ENCODE results near the gene CCDC85B. TPM values are rescaled to one million over a fixed set of nuclear protein-coding genes. Genes with fewer than 3 reads are reported as not detected.

Gene CCDC85B
- total RNA-seq, 1 experiment from 2014 or later = 55.3 TPM

- Mint-ChIP-seq H3K9me3 (no peaks in the 10 kb centered on the region), H3K4me1 (peaks cover 10% of the 10 kb centered on the region), H3K27ac (no peak overlapping the region), H3K36me3 (peaks cover 5% of the 10 kb centered on the region), H3K27me3 (ENCODE audit: low read depth) (peaks cover 48% of the 10 kb centered on the region), H3K4me3 (no peak overlapping the region; the same call in 1 of the 2 replicates)
- TF ChIP-seq JAZF1 (CRISPR knock-in tag; IDR thresholded peaks at IDR 0.05) (no peak), PREB (CRISPR knock-in tag; IDR thresholded peaks at IDR 0.05; ENCODE audit: borderline replicate concordance) (no peak)
- CTCF ChIA-PET = interaction anchor here (3.8 to 16.6 kb wide), 3 partner anchors 10 to 90 kb away, joined by 11 to 539 read pairs (median 89); partner anchors contain the start of genes CCDC85B, CFL1, FIBP and MUS81
- DNase-seq (ENCODE audit: low spot score) (no peak), ATAC-seq (no peak)
- POLR2A ChIA-PET = interaction anchor here (0.5 to 3.1 kb wide), 3 partner anchors 11 to 206 kb away, joined by 3 to 19 read pairs (median 5); partner anchors contain the start of genes CFL1 and MUS81
These were observed 20.7 kb upstream of the CCDC85B start for GRCh38 chr11:65869643-65870306.

- ATAC-seq = no peak
- ChIA-PET CTCF (interaction anchor here (1.2 to 16.6 kb wide), 3 partner anchors 10 to 90 kb away, joined by 4 to 539 read pairs (median 89); partner anchors contain the start of genes CCDC85B, CFL1, FIBP and MUS81), POLR2A (interaction anchor here (1.2 to 3.1 kb wide), 2 partner anchors 11 to 20 kb away, joined by 3 to 19 read pairs; partner anchors contain the start of genes CFL1 and MUS81)
- H3K36me3 Mint-ChIP-seq = peaks cover 1% of the 10 kb centered on the region; the same call in 1 of the 2 replicates
- H3K27me3 Mint-ChIP-seq (ENCODE audit: low read depth) = peaks cover 48% of the 10 kb centered on the region
- H3K4me1 Mint-ChIP-seq = peaks cover 10% of the 10 kb centered on the region
- DNase-seq (ENCODE audit: low spot score) = no peak
- H3K27ac Mint-ChIP-seq = no peak overlapping the region
- no peak overlapping the region for H3K4me3 Mint-ChIP-seq
- no peaks in the 10 kb centered on the region for H3K9me3 Mint-ChIP-seq
- TF ChIP-seq ESRRA (CRISPR knock-in tag; IDR thresholded peaks at IDR 0.05; ENCODE audit: borderline replicate concordance) = no peak
- no peak for TF ChIP-seq TEAD1 (CRISPR knock-in tag; IDR thresholded peaks at IDR 0.05)
- TF ChIP-seq ZNF317 (CRISPR knock-in tag; IDR thresholded peaks at IDR 0.05; ENCODE audit: borderline replicate concordance, low read depth) = no peak
- no peak for TF ChIP-seq ZNF138 (CRISPR knock-in tag; conservative IDR thresholded peaks at IDR 0.05)
- TF ChIP-seq ZNF281 (CRISPR knock-in tag; IDR thresholded peaks at IDR 0.05) = no peak
- TF ChIP-seq USF2 (CRISPR knock-in tag; IDR thresholded peaks at IDR 0.05) = no peak
- TF ChIP-seq CTCF (IDR thresholded peaks at IDR 0.05) = no peak
- no peak for TF ChIP-seq AFF4 (CRISPR knock-in tag; IDR thresholded peaks at IDR 0.05; ENCODE audit: borderline replicate concordance)
- TF ChIP-seq AR (CRISPR knock-in tag; IDR thresholded peaks at IDR 0.05) = no peak
These were observed 20.2 kb upstream of the CCDC85B start for GRCh38 chr11:65870307-65870658.
